HG03439 (cell line): ENCODE data around the gene AK5.
"Not testable (repeated sequence)": the region's sequence is repeated elsewhere in the genome, so short reads cannot be mapped to it uniquely, and the experiment has no call there.

ENCODE experiments used
- ATAC-seq: cut with Tn5 transposase; IDR thresholded peaks from one replicate; pipeline ENCODE4 v1.9.1; 2021; ENCODE audit warnings: mild to moderate bottlenecking, moderate library complexity; ENCODE audit not compliant: unreplicated experiment

Gene AK5

GRCh38 chr1:77394166-77394565, 112.3 kb downstream of the AK5 start:
- ATAC-seq = no peak

GRCh38 chr1:77395051-77395450, 113.2 kb downstream of the AK5 start:
- ATAC-seq = no peak

- ATAC-seq = no peak
Observed at GRCh38 chr1:77398152-77398551, 116.3 kb downstream of the AK5 start.

- no peak for ATAC-seq
Observed at GRCh38 chr1:77399250-77400086, 117.6 kb downstream of the AK5 start.

GRCh38 chr1:77400781-77401180, 119.0 kb downstream of the AK5 start:
- no peak for ATAC-seq

- no peak for ATAC-seq
Observed at GRCh38 chr1:77401384-77401783, 119.6 kb downstream of the AK5 start.

GRCh38 chr1:77405186-77405585, 123.4 kb downstream of the AK5 start:
- ATAC-seq = no peak

- no peak for ATAC-seq
Observed at GRCh38 chr1:77406661-77407060, 124.8 kb downstream of the AK5 start.

GRCh38 chr1:77407738-77408375, 126.0 kb downstream of the AK5 start:
- no peak for ATAC-seq

- ATAC-seq = not testable (repeated sequence)
Observed at GRCh38 chr1:77408933-77409332, 127.1 kb downstream of the AK5 start.

GRCh38 chr1:77412069-77412819, 130.4 kb downstream of the AK5 start:
- no peak for ATAC-seq

- ATAC-seq = no peak
Observed at GRCh38 chr1:77412820-77413530, 131.2 kb downstream of the AK5 start.

- ATAC-seq = peak; percentile 94
Observed at GRCh38 chr1:77413541-77414335, 131.9 kb downstream of the AK5 start.

- no peak for ATAC-seq
Observed at GRCh38 chr1:77415579-77415978, 133.8 kb downstream of the AK5 start.

- ATAC-seq = no peak
Observed at GRCh38 chr1:77416692-77417450, 135.1 kb downstream of the AK5 start.

GRCh38 chr1:77418055-77418454, 136.2 kb downstream of the AK5 start:
- ATAC-seq = not testable (repeated sequence)

- no peak for ATAC-seq
Observed at GRCh38 chr1:77421504-77422233, 139.8 kb downstream of the AK5 start.

GRCh38 chr1:77424236-77424635, 142.4 kb downstream of the AK5 start:
- ATAC-seq = no peak

- no peak for ATAC-seq
Observed at GRCh38 chr1:77428068-77428467, 146.2 kb downstream of the AK5 start.
